HG03558 (cell line): ENCODE data around the gene HPSE2.
"Not testable (repeated sequence)": the region's sequence is repeated elsewhere in the genome, so short reads cannot be mapped to it uniquely, and the experiment has no call there.

ENCODE experiments used
- ATAC-seq: cut with Tn5 transposase; IDR thresholded peaks from one replicate; pipeline ENCODE4 v1.9.1; 2021; ENCODE audit warnings: moderate number of reproducible peaks; ENCODE audit not compliant: unreplicated experiment; ENCODE audit errors: extremely low read depth

Gene HPSE2

DNA sequence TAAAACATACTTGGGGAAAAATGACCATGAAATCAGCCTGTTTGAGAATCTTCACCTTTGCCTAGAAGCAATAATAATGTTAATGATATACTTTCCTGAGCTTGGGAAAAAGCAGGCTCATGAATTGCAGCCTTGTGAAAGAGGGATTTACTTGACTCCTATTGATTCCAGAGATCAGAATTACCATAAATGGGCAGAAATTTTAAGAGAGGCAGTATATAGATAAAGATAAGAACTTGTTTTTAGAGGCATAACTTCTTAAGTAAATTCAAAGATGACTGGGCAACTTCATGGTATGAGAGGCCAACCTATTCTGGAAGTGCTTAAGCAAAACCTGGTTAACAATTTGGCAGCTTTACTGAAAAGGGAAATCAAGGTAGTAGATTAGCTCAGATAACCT lies 225.4 kb downstream of the HPSE2 start:
- ATAC-seq, result no peak

GRCh38 chr10:99008054-99008453 lies 227.6 kb downstream of the HPSE2 start:
- ATAC-seq, result no peak

DNA sequence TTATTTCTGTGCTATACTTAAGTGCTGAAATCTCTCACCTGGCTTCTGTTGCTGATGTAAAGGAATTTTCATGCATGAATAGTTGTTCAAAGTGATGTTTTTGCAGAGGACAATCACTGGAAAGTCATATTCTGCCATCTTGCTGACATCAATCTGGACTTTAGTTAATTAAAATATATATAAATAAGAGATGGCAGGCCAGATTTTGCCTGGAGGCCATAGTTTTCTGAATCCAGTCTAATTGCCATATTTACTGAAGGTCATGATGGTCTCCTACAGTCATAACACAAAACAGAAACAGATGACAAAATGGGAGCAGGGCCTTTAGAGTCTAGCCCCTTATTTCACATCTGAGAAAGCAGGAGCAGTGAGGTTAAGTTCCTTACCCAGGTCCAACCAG lies 228.2 kb downstream of the HPSE2 start:
- ATAC-seq, result no peak

DNA sequence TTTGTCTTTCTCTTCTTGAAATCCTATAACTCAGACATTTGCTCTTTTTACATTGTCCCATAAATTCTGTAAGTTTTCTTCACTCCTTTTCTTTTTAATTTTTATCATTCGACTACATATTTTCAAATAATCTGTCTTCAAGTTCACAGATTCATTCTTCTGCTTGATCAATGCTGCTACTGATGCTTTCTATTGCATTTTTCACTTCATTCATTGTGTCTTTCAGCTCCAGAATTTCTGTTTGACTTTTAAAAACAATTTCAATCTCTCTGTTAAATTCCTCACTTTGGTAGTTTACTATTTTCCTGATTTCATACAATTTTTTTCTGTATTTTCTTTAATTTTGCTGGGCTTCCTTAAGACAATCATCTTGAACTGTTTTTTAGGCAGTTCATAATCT lies 230.4 kb downstream of the HPSE2 start:
- no peak for ATAC-seq

- no peak for ATAC-seq
These were observed 230.9 kb downstream of the HPSE2 start for GRCh38 chr10:99004738-99005137.

DNA sequence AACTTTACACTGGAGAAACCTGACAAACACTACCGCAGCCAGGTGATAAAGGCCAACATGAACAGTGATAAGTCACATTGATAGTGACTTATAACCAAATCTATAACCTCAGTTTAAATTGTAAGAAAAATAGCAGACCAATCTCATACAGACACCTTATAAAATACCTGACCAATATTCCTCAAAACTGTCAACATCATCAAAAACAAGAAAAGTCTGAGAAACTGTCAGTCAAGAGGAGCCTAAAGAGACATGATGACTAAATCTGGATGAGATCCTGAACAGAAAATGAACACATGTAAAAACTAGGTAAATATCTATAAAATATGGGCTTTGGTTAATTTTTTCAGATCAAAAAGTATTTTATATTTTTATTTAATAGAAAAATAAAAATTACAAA lies 233.3 kb downstream of the HPSE2 start:
- no peak for ATAC-seq

- no peak for ATAC-seq
These were observed 238.1 kb downstream of the HPSE2 start for GRCh38 chr10:98997596-98997995.

DNA sequence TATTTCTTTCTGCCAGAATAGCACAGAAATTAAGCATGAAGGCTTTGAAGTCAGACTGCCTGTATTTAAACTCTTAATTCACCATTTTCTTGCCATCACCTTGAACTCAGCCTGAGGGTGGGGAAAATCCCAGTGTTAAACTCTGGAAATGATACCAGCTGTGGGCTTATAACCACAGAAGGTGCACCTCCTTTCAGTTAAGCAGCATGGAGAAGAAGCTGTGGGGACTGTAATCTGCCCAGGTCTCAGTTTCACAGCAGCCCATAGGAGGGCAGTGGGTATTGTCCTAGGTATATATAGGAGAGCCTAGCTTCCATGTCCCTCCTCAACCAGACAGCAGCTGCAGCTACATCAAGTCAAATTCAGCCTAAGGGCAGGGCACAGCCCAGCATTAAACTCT lies 241.6 kb downstream of the HPSE2 start:
- no peak for ATAC-seq

- ATAC-seq, result not testable (repeated sequence)
These were observed 251.9 kb downstream of the HPSE2 start for GRCh38 chr10:98983751-98984150.

DNA sequence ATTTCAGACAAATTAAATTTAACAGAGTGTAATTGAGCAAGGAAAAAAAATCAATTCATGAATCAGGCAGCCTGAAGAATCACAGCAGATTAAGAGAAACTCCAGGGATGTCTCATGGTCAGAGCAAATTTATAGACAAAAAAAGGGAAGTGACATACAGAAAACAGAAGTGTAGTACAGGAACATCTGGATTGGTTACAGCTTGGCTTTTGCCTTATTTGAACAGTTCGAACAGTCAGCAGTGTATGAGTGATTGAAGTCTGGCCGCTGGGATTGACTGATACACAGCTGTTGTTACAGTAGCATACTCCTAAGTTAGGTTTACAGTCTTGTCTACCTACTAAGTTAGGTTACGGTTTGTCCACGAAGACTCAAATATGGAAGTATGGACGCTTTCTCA lies 255.3 kb downstream of the HPSE2 start:
- ATAC-seq, result no peak

DNA sequence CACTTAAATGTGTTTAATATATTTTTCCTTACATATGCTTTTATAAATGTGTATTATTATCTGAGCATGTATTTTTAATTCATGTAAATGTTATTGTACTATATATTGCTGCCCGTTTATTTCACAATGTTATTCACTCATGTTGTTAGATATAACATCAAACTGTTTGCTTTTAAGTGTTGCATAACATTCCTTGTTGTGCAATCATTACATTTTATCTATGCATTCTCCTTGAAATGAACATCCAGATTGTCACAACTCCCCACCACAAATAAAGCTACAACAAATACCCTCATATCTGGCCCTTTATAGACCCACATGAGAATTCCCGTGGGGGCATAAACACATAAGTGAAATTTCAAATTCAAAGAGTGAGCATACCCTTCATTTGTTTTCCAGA lies 264.2 kb downstream of the HPSE2 start:
- ATAC-seq, result no peak

- no peak for ATAC-seq
These were observed 268.1 kb downstream of the HPSE2 start for GRCh38 chr10:98967601-98968000.

- no peak for ATAC-seq
These were observed 272.0 kb downstream of the HPSE2 start for GRCh38 chr10:98963608-98964007.

- no peak for ATAC-seq
These were observed 276.3 kb downstream of the HPSE2 start for GRCh38 chr10:98959379-98959778.

DNA sequence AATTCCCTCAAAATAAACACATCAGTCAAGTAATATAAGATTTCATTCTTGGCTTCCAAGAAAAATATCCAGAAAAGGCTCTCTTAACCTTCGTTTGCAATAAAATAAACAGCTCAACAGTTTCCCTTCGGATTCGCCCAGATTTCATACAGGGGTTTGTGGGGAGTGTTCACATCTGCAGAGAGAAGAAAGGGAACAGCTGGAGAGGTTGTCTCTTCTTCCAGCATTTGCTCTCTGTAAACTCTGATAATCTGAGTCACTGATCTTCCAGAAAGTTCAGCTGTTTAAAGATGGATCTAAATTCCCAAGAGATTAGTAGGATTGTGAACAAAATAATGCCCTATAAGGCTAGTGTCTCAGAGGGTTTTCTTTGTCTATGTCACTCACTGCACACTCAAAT lies 277.9 kb downstream of the HPSE2 start:
- no peak for ATAC-seq

DNA sequence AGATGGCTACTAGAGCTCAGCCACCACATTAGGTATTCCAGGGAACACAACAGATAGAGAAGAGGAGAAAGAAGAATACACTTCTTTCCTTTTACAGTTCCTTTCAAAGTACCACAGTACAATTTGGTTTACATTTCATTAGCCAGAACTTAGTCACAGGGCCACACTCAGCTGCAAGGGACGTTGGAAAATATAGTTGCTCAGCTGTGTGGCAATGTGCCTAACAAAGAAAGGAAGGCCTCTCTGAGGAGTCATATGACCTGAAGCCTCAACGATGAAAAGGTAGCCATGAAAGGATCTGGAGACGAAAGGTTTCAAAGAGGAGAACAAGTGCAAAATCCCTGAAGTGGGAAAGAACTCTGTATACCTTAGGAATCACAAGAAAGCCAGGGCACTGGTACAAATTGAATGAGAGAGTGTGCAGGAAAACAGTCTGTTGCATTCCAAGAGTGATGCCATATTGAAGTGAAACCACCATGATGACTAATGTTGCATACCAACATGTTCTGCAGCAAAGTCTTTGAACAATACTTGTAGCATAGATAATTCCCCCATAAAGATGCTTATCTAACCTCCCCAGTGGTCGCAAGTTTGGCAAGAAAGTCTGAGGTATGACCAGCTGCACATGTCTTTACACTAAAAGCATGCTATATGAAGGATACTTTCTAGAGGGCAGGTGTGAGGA lies 278.9 kb downstream of the HPSE2 start:
- ATAC-seq, result no peak

GRCh38 chr10:98953251-98953650 lies 282.4 kb downstream of the HPSE2 start:
- no peak for ATAC-seq

DNA sequence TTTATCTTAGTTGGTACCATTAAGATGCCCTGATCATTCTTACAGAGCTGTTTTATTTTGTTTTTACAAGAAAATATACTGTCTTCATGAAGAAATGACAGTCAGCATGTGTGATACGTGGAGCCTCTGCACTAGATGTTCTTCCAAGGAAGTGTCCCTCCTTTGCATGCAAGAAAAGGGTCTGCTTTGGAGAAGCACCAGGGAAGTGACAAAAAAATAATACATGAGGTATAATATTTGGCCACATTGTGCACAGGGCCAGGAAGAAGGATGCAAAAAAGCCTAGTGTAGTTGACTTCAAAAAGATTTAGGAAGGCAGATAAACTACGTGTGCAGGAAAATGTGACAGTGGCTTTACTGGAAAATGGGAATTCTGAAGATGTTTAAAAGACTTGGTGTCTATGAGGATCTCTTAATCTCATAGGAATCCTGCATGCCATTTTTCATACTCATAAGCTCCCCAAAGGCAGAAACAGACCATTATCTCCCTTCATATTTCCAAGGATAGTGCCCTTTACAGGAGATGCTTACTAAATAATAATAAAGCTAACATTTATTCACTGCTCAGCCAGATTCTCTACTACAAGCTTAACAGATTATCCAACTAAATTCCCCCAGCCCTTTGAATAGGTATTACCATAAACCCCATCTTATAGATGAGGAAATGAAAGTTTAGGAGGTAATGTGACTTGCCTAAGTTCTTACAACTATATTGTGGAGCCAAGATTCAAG lies 284.2 kb downstream of the HPSE2 start:
- no peak for ATAC-seq

DNA sequence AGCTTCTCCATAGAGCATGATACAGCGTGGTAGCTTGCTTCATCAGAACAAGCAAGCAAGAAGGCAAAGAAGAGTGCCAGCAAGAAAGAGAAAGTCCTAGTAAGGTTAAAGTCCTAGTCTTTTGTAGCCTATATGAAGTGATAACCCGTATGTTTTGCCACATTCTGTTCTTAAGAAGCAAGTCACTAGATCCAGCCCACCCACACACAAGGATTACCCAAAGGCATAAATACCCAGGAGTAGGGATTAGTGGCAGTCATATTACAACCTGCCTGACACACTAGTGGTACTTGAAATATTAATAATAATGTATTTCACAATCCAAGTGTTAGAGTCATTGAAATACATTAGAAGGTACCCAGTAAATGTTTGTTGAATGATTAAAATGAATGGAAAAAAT lies 285.5 kb downstream of the HPSE2 start:
- ATAC-seq, result no peak

DNA sequence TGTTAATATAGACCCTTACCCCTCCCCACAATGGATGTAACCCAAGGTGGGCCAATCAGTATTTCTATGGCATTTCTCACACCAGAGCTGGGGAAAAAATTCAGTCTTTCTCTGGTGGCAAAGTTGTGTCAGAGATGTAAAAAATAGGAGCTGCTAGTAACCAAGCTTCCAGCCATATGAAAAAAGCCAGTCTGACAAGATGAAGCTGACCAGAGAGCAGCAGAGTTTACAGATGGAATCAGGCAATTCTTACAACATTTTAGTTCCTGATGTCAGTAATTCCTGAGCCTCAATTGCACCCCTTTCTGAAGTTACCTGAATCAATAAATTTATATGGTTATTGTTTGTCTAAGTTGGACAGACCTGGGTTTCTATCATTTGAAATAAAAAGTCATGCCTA lies 286.3 kb downstream of the HPSE2 start:
- no peak for ATAC-seq

DNA sequence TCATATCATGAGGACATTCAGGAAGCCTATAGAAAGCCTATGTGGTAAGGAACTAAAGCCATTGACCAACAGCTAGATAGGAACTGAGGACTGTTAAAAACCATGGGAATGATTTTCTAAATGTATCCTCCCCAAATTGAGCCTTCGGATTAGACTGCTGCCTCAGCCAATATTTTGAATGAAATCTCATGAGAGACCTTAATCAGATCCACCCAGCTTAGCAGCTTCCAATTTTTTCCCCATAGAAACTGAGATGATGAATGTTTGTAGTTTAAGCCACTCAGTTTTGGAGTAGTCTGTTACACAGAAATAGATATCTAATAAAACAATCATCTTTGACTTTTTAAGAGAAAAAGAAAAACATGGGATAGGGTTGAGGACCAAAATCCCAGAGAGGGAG lies 292.0 kb downstream of the HPSE2 start:
- ATAC-seq, result no peak

DNA sequence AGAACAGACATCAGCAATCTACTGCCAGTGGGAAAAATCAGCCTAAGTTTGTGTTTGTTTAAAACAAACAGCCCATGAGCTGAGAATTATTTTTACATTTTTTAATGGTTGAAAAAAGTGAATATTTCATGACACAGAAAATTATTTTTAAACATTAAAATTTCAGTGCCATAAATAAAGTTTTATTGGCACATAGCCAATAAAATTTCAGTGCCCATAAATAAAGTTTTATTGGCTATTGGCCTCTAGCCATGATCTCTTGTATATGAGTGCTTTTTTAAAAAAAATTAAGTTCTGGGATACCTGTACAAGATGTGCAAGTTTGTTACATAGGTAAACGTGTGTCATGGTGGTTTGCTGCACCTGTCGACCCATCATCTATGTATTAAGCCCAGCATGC lies 305.9 kb downstream of the HPSE2 start:
- ATAC-seq, result no peak
